GM21723 (cell line): ENCODE data around the gene SLC16A4.

Experiments
- ATAC-seq: cut with Tn5 transposase; IDR thresholded peaks from one replicate; pipeline ENCODE4 v1.9.1; 2021; ENCODE audit warnings: mild to moderate bottlenecking, moderate library complexity; ENCODE audit not compliant: unreplicated experiment

Gene SLC16A4

DNA sequence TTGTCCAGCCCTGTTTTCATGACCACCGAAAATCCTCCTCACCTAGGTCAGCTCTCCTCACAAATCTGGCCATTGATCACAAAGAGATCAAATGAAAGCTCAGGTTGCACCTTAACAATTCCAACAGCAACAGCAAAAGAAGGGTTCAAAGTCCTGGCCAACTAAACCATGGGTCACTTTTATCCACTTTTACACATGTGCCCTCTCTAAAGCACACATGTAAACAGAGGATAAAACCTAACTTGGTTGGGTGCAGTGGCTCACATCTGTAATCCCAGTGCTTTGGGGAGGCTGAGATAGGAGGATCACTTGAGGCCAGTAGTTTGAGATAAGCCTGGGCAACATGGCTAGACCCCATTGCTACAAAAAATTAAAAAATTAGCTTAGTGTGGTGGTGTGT is 55.6 kb downstream of the SLC16A4 start:
- no peak for ATAC-seq

DNA sequence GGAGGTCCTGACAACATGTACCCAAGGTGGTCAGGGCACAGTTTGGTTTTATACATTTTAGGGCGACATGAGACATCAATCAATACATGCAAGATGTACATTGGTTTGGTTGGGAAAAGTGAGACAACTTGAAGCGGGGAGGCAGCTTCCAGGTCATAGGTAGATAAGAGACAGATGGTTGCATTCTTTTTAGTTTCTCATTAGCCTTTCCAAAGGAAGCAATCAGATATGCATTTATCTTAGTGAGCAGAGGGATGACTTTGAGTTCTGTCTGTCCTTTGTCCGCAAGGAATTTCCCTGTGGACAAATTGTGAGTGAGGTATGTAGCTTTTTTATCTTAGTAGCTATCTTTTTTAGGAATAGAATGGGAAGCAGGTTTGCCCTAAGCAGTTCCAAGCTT is 62.1 kb downstream of the SLC16A4 start:
- ATAC-seq = no peak

DNA sequence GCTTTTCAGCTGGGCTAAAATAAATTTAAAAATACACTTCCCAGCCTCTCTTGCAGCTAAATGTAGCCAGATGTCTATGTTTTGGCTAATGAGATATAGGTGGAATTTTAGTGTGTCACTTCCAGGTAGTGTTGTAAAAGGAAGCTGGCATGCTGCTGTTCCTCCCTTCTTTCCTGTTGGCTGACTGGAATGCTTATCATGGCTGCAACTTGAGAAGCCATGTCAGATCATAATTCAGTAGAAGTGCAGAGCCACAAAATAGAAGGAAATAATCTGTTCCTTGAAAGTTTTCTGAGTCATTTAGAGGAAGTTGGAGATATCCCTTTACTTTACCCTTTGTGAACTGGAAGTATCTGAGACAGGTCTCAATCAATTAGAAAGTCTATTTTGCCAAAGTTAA is 62.6 kb downstream of the SLC16A4 start:
- no peak for ATAC-seq

DNA sequence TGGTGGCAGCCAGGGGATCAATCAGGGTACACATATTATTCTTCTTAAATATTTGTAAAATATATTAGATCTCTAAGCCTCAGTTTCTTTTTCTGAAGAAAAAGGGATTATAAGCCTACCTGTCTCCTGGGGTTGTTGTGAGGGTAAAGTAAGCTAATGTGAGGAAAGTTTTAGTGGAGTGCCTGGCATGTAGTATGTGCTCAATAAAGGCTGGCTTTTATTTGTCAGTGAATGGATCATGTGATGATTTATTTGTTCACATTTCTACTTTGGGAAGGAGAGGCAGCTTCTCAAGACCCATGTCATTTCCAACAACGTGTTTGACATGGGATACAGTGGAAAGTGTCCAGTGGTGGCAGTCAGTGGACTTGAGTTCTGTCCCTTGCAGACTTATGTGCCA is 64.0 kb downstream of the SLC16A4 start:
- no peak for ATAC-seq

DNA sequence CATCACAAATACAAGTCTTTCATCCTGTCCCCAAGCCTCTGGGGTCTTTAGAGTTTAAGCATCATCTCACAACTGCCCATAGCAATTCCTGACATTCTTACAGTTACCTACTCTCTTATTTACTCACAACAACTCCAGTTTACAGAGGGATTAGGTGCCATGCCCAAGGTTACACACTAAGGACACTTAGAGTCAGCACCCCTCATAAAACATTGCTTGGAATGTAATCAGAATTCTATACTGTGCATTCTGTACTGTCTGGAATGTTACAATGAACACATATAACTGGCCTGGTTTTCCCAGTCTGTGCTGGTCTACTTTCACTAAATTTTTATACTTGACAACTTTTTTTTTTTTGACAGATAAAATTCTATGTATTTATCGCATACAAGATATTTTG is 66.2 kb downstream of the SLC16A4 start:
- no peak for ATAC-seq

DNA sequence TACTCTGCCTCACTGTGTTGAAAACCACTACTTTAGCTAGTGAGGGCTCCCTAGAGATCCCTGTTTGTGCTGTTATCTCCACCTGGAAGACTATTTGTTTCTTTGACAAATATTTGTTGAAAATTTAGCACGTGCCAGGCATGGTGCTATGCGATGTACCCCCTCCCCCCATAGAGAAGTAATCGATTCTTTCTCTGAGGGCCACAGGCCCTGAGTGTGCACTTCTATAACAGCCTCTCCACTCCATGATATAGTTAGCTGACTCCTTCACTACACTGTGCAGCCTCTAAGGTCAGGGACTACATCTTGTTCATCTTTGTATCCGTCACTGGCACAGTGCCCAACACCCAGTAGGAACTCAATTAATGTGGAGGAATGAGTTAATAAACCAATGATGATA is 69.0 kb downstream of the SLC16A4 start:
- no peak for ATAC-seq

DNA sequence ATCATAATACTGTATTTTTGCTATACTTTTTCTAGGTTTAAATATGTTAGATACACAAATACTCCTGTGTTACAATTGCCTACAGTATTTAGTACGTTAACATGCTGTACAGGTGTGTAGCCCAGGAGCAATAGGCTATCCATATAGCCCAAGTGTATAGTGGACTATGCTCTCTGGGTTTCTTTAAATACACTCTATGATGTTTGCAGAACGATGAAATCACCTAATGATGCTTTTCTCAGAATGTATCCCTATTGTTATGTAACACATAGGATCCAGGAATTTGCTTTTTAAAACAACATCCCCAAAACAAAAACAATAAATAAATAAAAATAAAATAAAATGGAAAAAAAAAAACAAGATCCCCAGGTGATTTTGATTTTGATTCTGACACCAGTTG is 69.8 kb downstream of the SLC16A4 start:
- no peak for ATAC-seq

DNA sequence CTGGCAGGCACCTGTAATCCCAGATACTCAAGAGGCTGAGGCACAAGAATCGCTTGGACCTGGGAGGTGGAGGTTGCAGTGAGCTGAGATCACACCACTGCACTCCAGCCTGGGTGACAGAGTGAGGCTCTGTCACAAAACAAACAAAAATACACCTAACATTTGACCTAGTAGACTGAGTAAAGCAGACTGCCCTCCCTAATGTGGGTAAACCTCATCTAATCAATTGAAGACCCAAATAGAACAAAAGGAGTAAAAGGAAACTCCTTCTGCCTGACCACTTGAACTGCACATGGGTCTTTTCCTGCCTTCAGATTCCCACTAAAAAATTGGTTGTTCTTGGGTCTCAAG is 70.7 kb downstream of the SLC16A4 start:
- ATAC-seq = no peak

DNA sequence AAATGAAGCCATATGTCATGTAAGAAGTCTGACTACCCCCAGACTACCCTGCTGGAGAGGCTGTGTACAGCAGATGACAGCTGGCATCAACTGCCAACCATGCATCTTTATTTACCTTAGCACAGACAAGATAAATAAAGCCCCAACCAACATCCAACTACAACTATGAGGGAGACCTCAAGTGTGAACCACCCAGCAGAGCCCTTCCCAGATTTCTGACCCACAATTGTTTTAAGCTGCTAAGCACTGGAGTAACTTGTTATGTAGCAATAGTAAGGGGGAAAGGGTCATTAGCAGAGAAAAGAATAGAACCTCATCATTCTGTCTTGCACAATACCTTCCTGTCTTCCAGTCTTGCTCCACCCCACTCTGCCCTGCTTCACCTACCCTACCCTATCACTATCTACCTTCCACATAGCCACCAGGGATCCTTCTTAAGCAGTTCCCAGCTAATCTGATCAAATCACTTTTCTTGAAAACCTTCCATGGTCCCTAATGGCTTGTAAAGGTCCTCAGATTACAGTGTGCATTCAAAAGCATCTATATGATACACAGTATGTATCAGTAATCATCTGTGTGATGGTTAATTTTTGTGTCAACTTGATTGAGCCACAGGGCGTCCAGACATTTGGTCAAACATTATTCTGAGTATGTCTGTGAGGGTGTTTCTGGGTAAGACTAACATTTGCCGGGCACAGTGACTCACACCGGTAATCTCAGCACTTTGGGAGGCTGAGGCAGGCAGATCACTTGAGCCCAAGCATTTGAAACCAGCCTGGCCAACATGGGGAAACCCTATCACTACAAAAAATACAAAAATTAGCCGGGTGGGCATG is 71.3 kb downstream of the SLC16A4 start:
- ATAC-seq = no peak

DNA sequence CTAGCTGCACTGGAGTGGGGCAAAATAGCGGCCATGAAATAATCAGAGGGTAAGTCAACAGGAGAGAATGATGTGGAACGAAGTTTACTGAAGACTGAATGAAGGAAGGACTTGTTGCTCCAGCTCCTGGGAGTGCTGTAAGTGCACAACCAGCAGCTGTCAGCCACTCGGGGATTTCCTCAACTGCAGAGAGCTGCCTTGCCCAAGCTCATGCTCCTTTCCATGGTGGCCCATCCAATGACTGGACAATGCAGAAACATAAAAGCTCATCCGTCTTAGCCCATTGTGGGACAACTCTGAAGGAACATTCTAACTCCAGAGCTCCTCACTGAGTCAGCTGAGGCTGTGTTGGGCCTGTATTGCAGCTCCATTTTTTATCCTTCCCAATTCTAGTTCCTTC is 72.8 kb downstream of the SLC16A4 start:
- ATAC-seq = no peak

DNA sequence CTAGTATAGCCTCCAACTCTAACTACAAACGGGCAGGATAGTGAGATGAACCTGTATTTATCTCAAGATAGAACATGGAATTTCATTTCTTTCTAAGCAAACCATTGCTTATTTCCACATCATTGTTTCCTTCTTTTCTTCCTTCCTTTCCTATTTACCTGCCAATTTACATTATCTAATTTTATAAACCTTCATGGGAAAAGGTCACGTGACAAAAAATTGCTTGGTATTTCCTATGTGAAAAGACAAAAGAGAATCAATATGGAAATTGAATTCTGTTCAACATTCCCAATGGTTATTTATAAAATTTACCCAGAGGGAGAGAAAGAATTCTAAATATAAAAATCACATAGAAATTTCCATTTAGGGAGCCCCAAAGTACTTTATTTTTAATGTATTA is 74.1 kb downstream of the SLC16A4 start:
- ATAC-seq = no peak
